ENCODE results near the gene PRR7.

The PRR7 gene

GRCh38 chr5:177454397-177455035 is 7.9 kb downstream of the PRR7 start:
- no peaks in the 10 kb centered on the region for H3K36me3 ChIP-seq (ENCODE audit: control insufficient read depth, insufficient read depth, low read length)
- H3K4me3 ChIP-seq (ENCODE audit: insufficient read depth, low read depth, low read length, poor library complexity, severe bottlenecking), result peak overlapping the region; percentile 68
- peak; percentile 94 to 98 (median 94) for DNase-seq
- H3K4me1 ChIP-seq (ENCODE audit: control insufficient read depth, insufficient read depth, low read length, poor library complexity, severe bottlenecking), result peaks cover 20% of the 10 kb centered on the region
- no peaks in the 10 kb centered on the region for H3K9me3 ChIP-seq (ENCODE audit: control insufficient read depth, low read length)
- no peaks in the 10 kb centered on the region for H3K27me3 ChIP-seq (replicated peaks; ENCODE audit: control insufficient read depth, insufficient read depth, low read length, poor library complexity, severe bottlenecking)
- peak overlapping the region; percentile 93 for H3K27ac ChIP-seq (ENCODE audit: insufficient read depth, low read length, poor library complexity, severe bottlenecking)

- no peaks in the 10 kb centered on the region for H3K27me3 ChIP-seq (replicated peaks; ENCODE audit: control insufficient read depth, insufficient read depth, low read length, poor library complexity, severe bottlenecking)
- H3K9me3 ChIP-seq (ENCODE audit: control insufficient read depth, low read length), result no peaks in the 10 kb centered on the region
- peaks cover 20% of the 10 kb centered on the region for H3K4me1 ChIP-seq (ENCODE audit: control insufficient read depth, insufficient read depth, low read length, poor library complexity, severe bottlenecking)
- peak overlapping the region; percentile 68 for H3K4me3 ChIP-seq (ENCODE audit: insufficient read depth, low read depth, low read length, poor library complexity, severe bottlenecking)
- H3K27ac ChIP-seq (ENCODE audit: insufficient read depth, low read length, poor library complexity, severe bottlenecking), result peak overlapping the region; percentile 93
- peak; percentile 87 to 88 (median 88) for DNase-seq
- H3K36me3 ChIP-seq (ENCODE audit: control insufficient read depth, insufficient read depth, low read length), result no peaks in the 10 kb centered on the region
Measured at GRCh38 chr5:177455036-177455660, 8.5 kb downstream of the PRR7 start.

GRCh38 chr5:177455661-177456590 is 9.3 kb downstream of the PRR7 start:
- peaks cover 20% of the 10 kb centered on the region for H3K4me1 ChIP-seq (ENCODE audit: control insufficient read depth, insufficient read depth, low read length, poor library complexity, severe bottlenecking)
- peak; percentile 87 to 93 (median 92) for DNase-seq
- H3K36me3 ChIP-seq (ENCODE audit: control insufficient read depth, insufficient read depth, low read length), result no peaks in the 10 kb centered on the region
- H3K27me3 ChIP-seq (replicated peaks; ENCODE audit: control insufficient read depth, insufficient read depth, low read length, poor library complexity, severe bottlenecking), result no peaks in the 10 kb centered on the region
- H3K27ac ChIP-seq (ENCODE audit: insufficient read depth, low read length, poor library complexity, severe bottlenecking), result peak overlapping the region; percentile 93
- H3K9me3 ChIP-seq (ENCODE audit: control insufficient read depth, low read length), result no peaks in the 10 kb centered on the region
- H3K4me3 ChIP-seq (ENCODE audit: insufficient read depth, low read depth, low read length, poor library complexity, severe bottlenecking), result peak overlapping the region; percentile 68

GRCh38 chr5:177456591-177456964 is 10.0 kb downstream of the PRR7 start:
- Histone ChIP-seq H3K36me3 (ENCODE audit: control insufficient read depth, insufficient read depth, low read length) (no peaks in the 10 kb centered on the region), H3K4me1 (ENCODE audit: control insufficient read depth, insufficient read depth, low read length, poor library complexity, severe bottlenecking) (peaks cover 20% of the 10 kb centered on the region), H3K27ac (ENCODE audit: insufficient read depth, low read length, poor library complexity, severe bottlenecking) (no peak overlapping the region), H3K27me3 (replicated peaks; ENCODE audit: control insufficient read depth, insufficient read depth, low read length, poor library complexity, severe bottlenecking) (no peaks in the 10 kb centered on the region), H3K4me3 (ENCODE audit: insufficient read depth, low read depth, low read length, poor library complexity, severe bottlenecking) (no peak overlapping the region), H3K9me3 (ENCODE audit: control insufficient read depth, low read length) (no peaks in the 10 kb centered on the region)
- DNase-seq, result no peak

GRCh38 chr5:177456976-177457851 is 10.6 kb downstream of the PRR7 start:
- Histone ChIP-seq H3K4me1 (ENCODE audit: control insufficient read depth, insufficient read depth, low read length, poor library complexity, severe bottlenecking) (peaks cover 22% of the 10 kb centered on the region), H3K27ac (ENCODE audit: insufficient read depth, low read length, poor library complexity, severe bottlenecking) (no peak overlapping the region), H3K4me3 (ENCODE audit: insufficient read depth, low read depth, low read length, poor library complexity, severe bottlenecking) (no peak overlapping the region), H3K9me3 (ENCODE audit: control insufficient read depth, low read length) (no peaks in the 10 kb centered on the region), H3K27me3 (replicated peaks; ENCODE audit: control insufficient read depth, insufficient read depth, low read length, poor library complexity, severe bottlenecking) (no peaks in the 10 kb centered on the region), H3K36me3 (ENCODE audit: control insufficient read depth, insufficient read depth, low read length) (no peaks in the 10 kb centered on the region)
- DNase-seq, result peak; percentile 33 to 54 (median 48)

GRCh38 chr5:177457852-177458681 is 11.5 kb downstream of the PRR7 start:
- no peak overlapping the region for H3K27ac ChIP-seq (ENCODE audit: insufficient read depth, low read length, poor library complexity, severe bottlenecking)
- no peak for DNase-seq
- H3K36me3 ChIP-seq (ENCODE audit: control insufficient read depth, insufficient read depth, low read length), result no peaks in the 10 kb centered on the region
- H3K4me3 ChIP-seq (ENCODE audit: insufficient read depth, low read depth, low read length, poor library complexity, severe bottlenecking), result no peak overlapping the region
- H3K4me1 ChIP-seq (ENCODE audit: control insufficient read depth, insufficient read depth, low read length, poor library complexity, severe bottlenecking), result peaks cover 24% of the 10 kb centered on the region
- H3K9me3 ChIP-seq (ENCODE audit: control insufficient read depth, low read length), result no peaks in the 10 kb centered on the region
- no peaks in the 10 kb centered on the region for H3K27me3 ChIP-seq (replicated peaks; ENCODE audit: control insufficient read depth, insufficient read depth, low read length, poor library complexity, severe bottlenecking)

DNA sequence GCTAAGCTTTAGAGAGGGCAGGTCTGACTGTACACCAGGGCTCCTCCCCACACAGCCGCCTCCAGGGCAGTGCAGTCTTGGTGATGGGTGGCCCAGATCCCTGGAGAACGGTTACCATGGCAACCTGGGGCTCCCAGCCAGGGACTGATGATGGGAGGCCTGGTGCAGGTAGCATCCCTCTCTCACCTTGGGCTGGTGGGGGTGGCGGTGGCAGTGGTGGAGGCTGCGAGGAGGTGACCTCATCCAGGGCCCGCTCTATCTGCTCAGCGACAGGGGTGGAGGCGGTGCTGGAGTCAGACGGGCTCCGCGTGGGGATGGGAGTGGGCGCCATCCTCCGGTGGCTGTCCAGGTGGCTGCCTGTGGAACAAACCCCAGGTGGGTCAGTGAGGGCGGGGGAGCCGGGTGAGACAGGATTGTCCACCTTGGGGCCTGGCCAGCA is 12.3 kb downstream of the PRR7 start:
- peaks cover 22% of the 10 kb centered on the region for H3K4me1 ChIP-seq (ENCODE audit: control insufficient read depth, insufficient read depth, low read length, poor library complexity, severe bottlenecking)
- DNase-seq, result no peak
- no peaks in the 10 kb centered on the region for H3K27me3 ChIP-seq (replicated peaks; ENCODE audit: control insufficient read depth, insufficient read depth, low read length, poor library complexity, severe bottlenecking)
- no peak overlapping the region for H3K27ac ChIP-seq (ENCODE audit: insufficient read depth, low read length, poor library complexity, severe bottlenecking)
- no peaks in the 10 kb centered on the region for H3K36me3 ChIP-seq (ENCODE audit: control insufficient read depth, insufficient read depth, low read length)
- H3K4me3 ChIP-seq (ENCODE audit: insufficient read depth, low read depth, low read length, poor library complexity, severe bottlenecking), result no peak overlapping the region
- H3K9me3 ChIP-seq (ENCODE audit: control insufficient read depth, low read length), result no peaks in the 10 kb centered on the region

GRCh38 chr5:177459357-177459756 is 12.7 kb downstream of the PRR7 start:
- no peak overlapping the region for H3K27ac ChIP-seq (ENCODE audit: insufficient read depth, low read length, poor library complexity, severe bottlenecking)
- H3K9me3 ChIP-seq (ENCODE audit: control insufficient read depth, low read length), result no peaks in the 10 kb centered on the region
- H3K4me3 ChIP-seq (ENCODE audit: insufficient read depth, low read depth, low read length, poor library complexity, severe bottlenecking), result no peak overlapping the region
- no peaks in the 10 kb centered on the region for H3K36me3 ChIP-seq (ENCODE audit: control insufficient read depth, insufficient read depth, low read length)
- DNase-seq, result no peak
- H3K4me1 ChIP-seq (ENCODE audit: control insufficient read depth, insufficient read depth, low read length, poor library complexity, severe bottlenecking), result peaks cover 18% of the 10 kb centered on the region
- H3K27me3 ChIP-seq (replicated peaks; ENCODE audit: control insufficient read depth, insufficient read depth, low read length, poor library complexity, severe bottlenecking), result no peaks in the 10 kb centered on the region

All from effector memory CD4-positive, alpha-beta T cell (primary cell).